C1 segment of cervical spinal cord (tissue), 14 donors: ENCODE measurements around the gene IL17RC.
"Not testable (repeated sequence)": the region's sequence is repeated elsewhere in the genome, so short reads cannot be mapped to it uniquely, and the experiment has no call there.

Experiments used
- DNase-seq, 14 donors: peaks; one replicate each; lab custom pipeline; 2025; lab: John Stamatoyannopoulos, UW

IL17RC gene

GRCh38 chr3:9914559-9915253 is 2.2 kb upstream of the IL17RC start:
- DNase-seq = peak in 1 of 14 donors; percentile 3

- DNase-seq = peak in 11 of 14 donors; percentile 19 to 72 (median 40)
These were observed 1.4 kb upstream of the IL17RC start for GRCh38 chr3:9915254-9916141.

GRCh38 chr3:9916346-9916733 is 558 bp upstream of the IL17RC start:
- DNase-seq = peak in 2 of 14 donors; percentile 24 to 41

- DNase-seq = no peak
These were observed 922 bp downstream of the IL17RC start for GRCh38 chr3:9917820-9918219.

GRCh38 chr3:9918261-9919038 is 1.6 kb downstream of the IL17RC start:
- no peak for DNase-seq

GRCh38 chr3:9928158-9928557 is 11.3 kb downstream of the IL17RC start:
- DNase-seq = no peak

GRCh38 chr3:9930804-9931418 is 14.0 kb downstream of the IL17RC start:
- no peak for DNase-seq

- DNase-seq = no peak
These were observed 15.6 kb downstream of the IL17RC start for GRCh38 chr3:9932535-9932842.

- peak in 11 of 14 donors; percentile 27 to 77 (median 63) for DNase-seq
These were observed 16.1 kb downstream of the IL17RC start for GRCh38 chr3:9932843-9933560.

- peak; percentile 69 to 96 (median 94) for DNase-seq
These were observed 16.8 kb downstream of the IL17RC start, which contains the start of gene CRELD1 for GRCh38 chr3:9933561-9934234. TSS of gene CRELD1 (plus strand) at chr3:9933834. CDS start at chr3:9934439, 605 bp downstream.

- peak in 3 of 14 donors; percentile 10 to 66 (median 35) for DNase-seq
These were observed 17.3 kb downstream of the IL17RC start for GRCh38 chr3:9934235-9934621.

GRCh38 chr3:9934993-9935392 is 18.1 kb downstream of the IL17RC start:
- DNase-seq = no peak

- no peak for DNase-seq
These were observed 19.1 kb downstream of the IL17RC start for GRCh38 chr3:9935966-9936510.

- DNase-seq = no peak
These were observed 20.8 kb downstream of the IL17RC start for GRCh38 chr3:9937486-9938238.

- DNase-seq = no peak
These were observed 22.1 kb downstream of the IL17RC start for GRCh38 chr3:9938966-9939365.

- not testable (repeated sequence) for DNase-seq
These were observed 23.0 kb downstream of the IL17RC start for GRCh38 chr3:9939906-9940305.

- peak in 1 of 14 donors; percentile 47 for DNase-seq
These were observed 23.8 kb downstream of the IL17RC start for GRCh38 chr3:9940746-9941145.

GRCh38 chr3:9942164-9942563 is 25.3 kb downstream of the IL17RC start:
- DNase-seq = no peak
